Muscle layer of colon (tissue), 2 donors: Measurements from ENCODE around the gene HMGXB4.

Experiments
- H3K27ac ChIP-seq: one replicate; pipeline ENCODE4 v1.7.0; 2013; ENCODE audit warnings: low read depth, mild to moderate bottlenecking, low read length, moderate library complexity
- H3K27me3 ChIP-seq, 2 donors: one replicate each; pipeline ENCODE4 v1.7.0; 2013; ENCODE audit warnings: low read length in 2 of 2, mild to moderate bottlenecking in 2 of 2; ENCODE audit not compliant: insufficient read depth in 2 of 2, control insufficient read depth in 1 of 2
- H3K36me3 ChIP-seq: one replicate; pipeline ENCODE4 v1.7.0; 2013; ENCODE audit warnings: mild to moderate bottlenecking, low read length; ENCODE audit not compliant: insufficient read depth
- H3K4me1 ChIP-seq: one replicate; pipeline ENCODE4 v1.7.0; 2013; ENCODE audit warnings: mild to moderate bottlenecking, low read length; ENCODE audit not compliant: insufficient read depth
- H3K4me3 ChIP-seq, 2 donors: one replicate each; pipeline ENCODE4 v1.7.0; 2013; ENCODE audit warnings: low read length in 2 of 2, low read depth in 1 of 2, mild to moderate bottlenecking in 1 of 2, moderate library complexity in 1 of 2
- H3K9ac ChIP-seq: one replicate; pipeline ENCODE4 v1.7.0; 2013; ENCODE audit warnings: low read length
- H3K9me3 ChIP-seq: one replicate; pipeline ENCODE4 v1.7.0; 2013; ENCODE audit warnings: mild to moderate bottlenecking, low read length
- donor health status: abdominal sarcoma.
- donor health status: Adenocarcinoma of cecum.

The HMGXB4 gene

GRCh38 chr22:35322126-35322525 lies 64.8 kb downstream of the HMGXB4 start:
- no peaks in the 10 kb centered on the region for H3K27me3 ChIP-seq
- H3K9me3 ChIP-seq = no peaks in the 10 kb centered on the region
- no peaks in the 10 kb centered on the region for H3K4me1 ChIP-seq
- peaks cover 85% of the 10 kb centered on the region for H3K36me3 ChIP-seq
- H3K27ac ChIP-seq = no peak overlapping the region
- H3K4me3 ChIP-seq = no peak overlapping the region
- no peak overlapping the region for H3K9ac ChIP-seq

DNA sequence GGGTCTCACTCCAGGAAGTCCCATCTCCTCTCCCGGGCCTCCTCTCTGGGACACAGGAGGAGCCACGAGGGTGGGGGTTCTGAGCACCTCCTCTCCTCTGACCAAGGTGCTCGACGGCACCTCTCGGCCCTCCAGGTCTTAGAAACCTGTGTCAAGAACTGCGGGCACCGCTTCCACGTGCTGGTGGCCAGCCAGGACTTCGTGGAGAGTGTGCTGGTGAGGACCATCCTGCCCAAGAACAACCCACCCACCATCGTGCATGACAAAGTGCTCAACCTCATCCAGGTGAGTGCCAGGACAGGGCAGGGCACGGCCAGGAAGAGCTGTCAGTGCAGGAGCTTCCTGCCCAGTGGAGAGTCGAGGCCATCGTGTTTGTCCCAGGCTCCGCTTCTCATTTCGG lies 65.6 kb downstream of the HMGXB4 start:
- peaks cover 90% of the 10 kb centered on the region for H3K36me3 ChIP-seq
- no peak overlapping the region for H3K9ac ChIP-seq
- no peaks in the 10 kb centered on the region for H3K27me3 ChIP-seq
- no peaks in the 10 kb centered on the region for H3K9me3 ChIP-seq
- H3K4me3 ChIP-seq = no peak overlapping the region
- no peaks in the 10 kb centered on the region for H3K4me1 ChIP-seq
- no peak overlapping the region for H3K27ac ChIP-seq

GRCh38 chr22:35323305-35323704 lies 66.0 kb downstream of the HMGXB4 start:
- no peaks in the 10 kb centered on the region for H3K4me1 ChIP-seq
- H3K9me3 ChIP-seq = no peaks in the 10 kb centered on the region
- no peak overlapping the region for H3K27ac ChIP-seq
- peaks cover 90% of the 10 kb centered on the region for H3K36me3 ChIP-seq
- H3K4me3 ChIP-seq = no peak overlapping the region
- no peaks in the 10 kb centered on the region for H3K27me3 ChIP-seq
- H3K9ac ChIP-seq = no peak overlapping the region

GRCh38 chr22:35324067-35324466 lies 66.8 kb downstream of the HMGXB4 start:
- H3K27ac ChIP-seq = no peak overlapping the region
- peaks cover 83% of the 10 kb centered on the region for H3K36me3 ChIP-seq
- H3K9ac ChIP-seq = no peak overlapping the region
- no peaks in the 10 kb centered on the region for H3K9me3 ChIP-seq
- no peak overlapping the region for H3K4me3 ChIP-seq
- no peaks in the 10 kb centered on the region for H3K27me3 ChIP-seq
- no peaks in the 10 kb centered on the region for H3K4me1 ChIP-seq

GRCh38 chr22:35324762-35325161 lies 67.5 kb downstream of the HMGXB4 start:
- no peak overlapping the region for H3K9ac ChIP-seq
- H3K36me3 ChIP-seq = peaks cover 76% of the 10 kb centered on the region
- no peaks in the 10 kb centered on the region for H3K27me3 ChIP-seq
- no peaks in the 10 kb centered on the region for H3K4me1 ChIP-seq
- no peaks in the 10 kb centered on the region for H3K9me3 ChIP-seq
- no peak overlapping the region for H3K4me3 ChIP-seq
- H3K27ac ChIP-seq = no peak overlapping the region

DNA sequence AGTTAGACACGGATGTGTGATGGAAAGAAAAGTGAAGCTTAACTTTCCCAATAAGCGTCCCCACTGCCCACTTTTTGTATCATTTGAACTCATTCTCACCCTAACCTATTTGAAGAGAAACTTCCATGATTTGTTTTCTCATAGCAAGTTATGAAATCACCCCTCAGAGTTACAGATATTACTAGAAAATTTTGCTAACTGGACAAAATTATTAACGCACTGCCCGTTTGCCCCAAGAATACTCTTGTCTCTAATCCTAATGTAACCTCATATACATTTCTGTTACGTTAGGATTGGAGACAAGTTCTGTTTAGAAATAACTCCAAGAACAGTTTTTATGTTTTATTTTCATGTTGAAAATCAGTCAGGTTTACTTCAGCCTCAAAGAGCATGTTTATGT lies 67.9 kb downstream of the HMGXB4 start:
- no peak overlapping the region for H3K9ac ChIP-seq
- H3K27me3 ChIP-seq = no peaks in the 10 kb centered on the region
- no peak overlapping the region for H3K27ac ChIP-seq
- peaks cover 72% of the 10 kb centered on the region for H3K36me3 ChIP-seq
- H3K4me3 ChIP-seq = no peak overlapping the region
- H3K9me3 ChIP-seq = no peaks in the 10 kb centered on the region
- H3K4me1 ChIP-seq = peaks cover under 1% of the 10 kb centered on the region

- H3K9me3 ChIP-seq = no peaks in the 10 kb centered on the region
- H3K4me3 ChIP-seq = no peak overlapping the region
- no peak overlapping the region for H3K9ac ChIP-seq
- H3K4me1 ChIP-seq = peaks cover 8% of the 10 kb centered on the region
- no peak overlapping the region for H3K27ac ChIP-seq
- H3K36me3 ChIP-seq = peaks cover 65% of the 10 kb centered on the region
- no peaks in the 10 kb centered on the region for H3K27me3 ChIP-seq
Measured at GRCh38 chr22:35326854-35327562, 69.7 kb downstream of the HMGXB4 start.

- no peak overlapping the region for H3K9ac ChIP-seq
- no peak overlapping the region for H3K4me3 ChIP-seq
- peaks cover 65% of the 10 kb centered on the region for H3K36me3 ChIP-seq
- peaks cover 8% of the 10 kb centered on the region for H3K4me1 ChIP-seq
- H3K9me3 ChIP-seq = no peaks in the 10 kb centered on the region
- no peaks in the 10 kb centered on the region for H3K27me3 ChIP-seq
- no peak overlapping the region for H3K27ac ChIP-seq
Measured at GRCh38 chr22:35327690-35328471, 70.6 kb downstream of the HMGXB4 start.

DNA sequence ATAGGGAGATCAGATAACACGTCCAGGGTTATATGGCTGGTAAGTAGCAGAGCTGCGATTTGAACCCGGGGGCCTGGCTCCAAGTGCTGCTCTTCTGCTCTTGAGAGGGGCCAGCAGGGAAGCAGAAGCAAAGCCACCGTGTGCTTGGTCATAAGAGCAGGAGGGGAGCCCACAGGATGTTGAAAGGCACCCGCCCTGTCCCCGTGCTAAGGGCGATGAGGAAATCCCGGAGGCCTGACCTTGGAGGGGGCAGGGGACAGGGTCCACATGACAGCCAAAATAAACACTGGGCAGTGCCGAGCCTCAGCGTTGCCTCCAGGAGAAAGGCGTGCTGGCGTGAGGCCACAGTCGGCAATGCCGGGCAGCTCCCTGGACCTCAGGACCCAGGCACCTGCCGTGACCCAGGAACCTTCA lies 71.2 kb downstream of the HMGXB4 start:
- Histone ChIP-seq H3K9me3 (no peaks in the 10 kb centered on the region), H3K27ac (no peak overlapping the region), H3K4me1 (peaks cover 8% of the 10 kb centered on the region)

DNA sequence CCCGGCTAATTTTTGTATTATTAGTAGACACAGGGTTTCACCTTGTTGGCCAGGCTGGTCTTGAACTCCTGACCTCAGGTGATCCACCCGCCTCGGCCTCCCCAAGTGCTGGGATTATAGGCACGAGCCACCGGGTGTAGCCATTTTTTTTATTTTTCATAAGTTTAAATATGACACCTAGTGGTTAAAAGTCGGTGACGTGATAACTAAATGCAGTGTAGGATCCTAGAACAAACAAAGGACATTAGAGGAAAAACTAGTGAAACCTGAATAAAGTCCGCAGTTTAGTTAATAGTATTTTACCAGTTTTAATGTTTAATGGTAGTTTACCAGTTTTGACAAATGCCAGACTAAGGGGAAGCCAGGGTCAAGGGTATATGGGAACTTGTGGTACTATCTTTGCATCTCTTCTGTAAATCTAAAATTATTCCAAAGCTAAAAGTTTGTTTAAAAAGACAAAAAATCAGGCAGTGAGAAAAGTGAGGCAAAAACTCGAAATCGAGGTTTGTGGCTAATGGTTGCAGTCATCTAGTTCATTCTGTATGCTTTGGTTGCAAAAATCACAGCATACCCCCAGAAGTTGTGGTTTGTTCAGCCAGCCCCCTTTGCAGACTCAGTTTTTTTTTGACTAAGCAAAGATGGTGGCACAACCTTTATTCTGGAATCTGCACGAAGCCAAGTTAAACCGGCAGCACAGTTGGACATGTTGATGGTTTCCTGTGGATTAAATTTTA lies 72.0 kb downstream of the HMGXB4 start:
- H3K4me1 ChIP-seq = peaks cover 8% of the 10 kb centered on the region
- no peaks in the 10 kb centered on the region for H3K9me3 ChIP-seq
- peaks cover 66% of the 10 kb centered on the region for H3K36me3 ChIP-seq
- no peaks in the 10 kb centered on the region for H3K27me3 ChIP-seq
- H3K9ac ChIP-seq = no peak overlapping the region
- peak overlapping the region; percentile 52 for H3K27ac ChIP-seq
- H3K4me3 ChIP-seq = no peak overlapping the region

More for the DNA sequence above, 71.2 kb downstream of the HMGXB4 start:
- Histone ChIP-seq H3K27me3 (no peaks in the 10 kb centered on the region), H3K4me3 (no peak overlapping the region), H3K9ac (no peak overlapping the region), H3K36me3 (peaks cover 65% of the 10 kb centered on the region)

GRCh38 chr22:35330258-35330861 lies 73.1 kb downstream of the HMGXB4 start:
- Histone ChIP-seq H3K27ac (peak overlapping the region; percentile 90), H3K36me3 (peaks cover 65% of the 10 kb centered on the region), H3K27me3 (no peaks in the 10 kb centered on the region), H3K9ac (no peak overlapping the region), H3K9me3 (no peaks in the 10 kb centered on the region), H3K4me3 (no peak overlapping the region), H3K4me1 (peaks cover 8% of the 10 kb centered on the region)
